Gastrocnemius medialis (tissue), 4 donors: ENCODE data around the gene TRAF2.

Experiments used
- POLR2A ChIP-seq, 2 donors: fragments of 450-650 bp; IDR thresholded peaks; one replicate each; pipeline ENCODE4 v1.6.1; 2017; ENCODE audit warnings: antibody characterized with exemption in 2 of 2, mild to moderate bottlenecking in 2 of 2, moderate library complexity in 2 of 2
- TF ChIP-seq, protein P1 (sequence below), 5 experiments: fragments of 450-650 bp in 3 of 5; fragments of 200-600 bp in 2 of 5; sonication (generic) in 2 of 5; IDR thresholded peaks in 4 of 5; conservative IDR thresholded peaks in 1 of 5; 1 replicate in 4 of 5; 2 replicates in 1 of 5; pipeline ENCODE4 v1.5.1; 2016 to 2019; ENCODE audit warnings: antibody characterized with exemption in 5 of 5, mild to moderate bottlenecking in 3 of 5, moderate library complexity in 3 of 5

- TF ChIP-seq, protein P1, sequence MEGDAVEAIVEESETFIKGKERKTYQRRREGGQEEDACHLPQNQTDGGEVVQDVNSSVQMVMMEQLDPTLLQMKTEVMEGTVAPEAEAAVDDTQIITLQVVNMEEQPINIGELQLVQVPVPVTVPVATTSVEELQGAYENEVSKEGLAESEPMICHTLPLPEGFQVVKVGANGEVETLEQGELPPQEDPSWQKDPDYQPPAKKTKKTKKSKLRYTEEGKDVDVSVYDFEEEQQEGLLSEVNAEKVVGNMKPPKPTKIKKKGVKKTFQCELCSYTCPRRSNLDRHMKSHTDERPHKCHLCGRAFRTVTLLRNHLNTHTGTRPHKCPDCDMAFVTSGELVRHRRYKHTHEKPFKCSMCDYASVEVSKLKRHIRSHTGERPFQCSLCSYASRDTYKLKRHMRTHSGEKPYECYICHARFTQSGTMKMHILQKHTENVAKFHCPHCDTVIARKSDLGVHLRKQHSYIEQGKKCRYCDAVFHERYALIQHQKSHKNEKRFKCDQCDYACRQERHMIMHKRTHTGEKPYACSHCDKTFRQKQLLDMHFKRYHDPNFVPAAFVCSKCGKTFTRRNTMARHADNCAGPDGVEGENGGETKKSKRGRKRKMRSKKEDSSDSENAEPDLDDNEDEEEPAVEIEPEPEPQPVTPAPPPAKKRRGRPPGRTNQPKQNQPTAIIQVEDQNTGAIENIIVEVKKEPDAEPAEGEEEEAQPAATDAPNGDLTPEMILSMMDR (IDR thresholded peaks at IDR 0.05 in 4 of 5, conservative IDR thresholded peaks at IDR 0.05 in 1 of 5): no peak
- no peak for TF ChIP-seq POLR2A (IDR thresholded peaks at IDR 0.05)
These were observed 17.7 kb upstream of the TRAF2 start for GRCh38 chr9:136868644-136869043.
